ENCODE results near the gene MTCL3.

Gene MTCL3

GRCh38 chr6:127566651-127567050 is 47.5 kb upstream of the MTCL3 start:
- no peak overlapping the region for H4K91ac ChIP-seq (ENCODE audit: insufficient read length, low read depth, low read length)
- no peak overlapping the region for H4K8ac ChIP-seq (replicated peaks; ENCODE audit: insufficient read length, low read depth, low read length)
- no peak overlapping the region for H3K9ac ChIP-seq (ENCODE audit: extremely low read depth, insufficient read length, low read length)
- no peak overlapping the region for H3K14ac ChIP-seq (ENCODE audit: insufficient read depth, low read length)
- H2BK12ac ChIP-seq (ENCODE audit: insufficient read length, low read depth, low read length) = no peak overlapping the region
- H3K4me2 ChIP-seq (ENCODE audit: insufficient read depth, insufficient read length, low read length) = no peak overlapping the region
- no peak overlapping the region for H2BK120ac ChIP-seq (ENCODE audit: low read depth, low read length, poor library complexity, severe bottlenecking)
- no peaks in the 10 kb centered on the region for H3K36me3 Mint-ChIP-seq (ENCODE audit: insufficient read depth in 1 of 3, low read depth in 3 of 3)
- H2AFZ ChIP-seq (ENCODE audit: low read length) = no peak overlapping the region
- no peaks in the 10 kb centered on the region for H3K4me1 ChIP-seq (ENCODE audit: insufficient read depth, low read length)
- no peak overlapping the region for H3K56ac ChIP-seq (ENCODE audit: insufficient read length, low read depth, low read length)
- H3K4me3 Mint-ChIP-seq = no peak overlapping the region
- H4K5ac ChIP-seq (ENCODE audit: insufficient read length, low read depth, low read length) = no peak overlapping the region
- no peaks in the 10 kb centered on the region for H3K9me3 ChIP-seq (ENCODE audit: control insufficient read depth, low read depth, low read length)
- H3K23ac ChIP-seq (ENCODE audit: insufficient read length, low read depth, low read length) = no peak overlapping the region
- H2AK5ac ChIP-seq (ENCODE audit: insufficient read length, low read length) = no peak overlapping the region
- H3K79me1 ChIP-seq (ENCODE audit: insufficient read depth, low read depth, low read length, poor library complexity, severe bottlenecking) = no peaks in the 10 kb centered on the region
- H2BK20ac ChIP-seq (ENCODE audit: low read depth, low read length, poor library complexity, severe bottlenecking) = no peak overlapping the region
- H3K27ac Mint-ChIP-seq = no peak overlapping the region
- no peak overlapping the region for H3K27ac ChIP-seq (ENCODE audit: insufficient read length, low read depth, low read length)
- no peak for TF ChIP-seq CTCF (conservative IDR thresholded peaks at IDR 0.05)
- H3K18ac ChIP-seq (ENCODE audit: insufficient read length, low read depth, low read length) = no peak overlapping the region
- DNase-seq = no peak
- no peak overlapping the region for H2BK5ac ChIP-seq (ENCODE audit: insufficient read length, low read length)
- H3K9me3 Mint-ChIP-seq = no peaks in the 10 kb centered on the region
- H3K27me3 Mint-ChIP-seq (ENCODE audit: low read depth) = no peaks in the 10 kb centered on the region
- H3T11ph ChIP-seq (ENCODE audit: low read length) = no peak overlapping the region
- H3K27me3 ChIP-seq (ENCODE audit: insufficient read depth, low read length) = no peaks in the 10 kb centered on the region
- no peaks in the 10 kb centered on the region for H3K4me1 Mint-ChIP-seq
- no peak overlapping the region for H2BK15ac ChIP-seq (ENCODE audit: low read depth, low read length)
- no peak overlapping the region for H3K4ac ChIP-seq (ENCODE audit: low read depth, low read length)
- no peaks in the 10 kb centered on the region for H4K20me1 ChIP-seq (ENCODE audit: control insufficient read depth, insufficient read depth, insufficient read length)
- H3K79me2 ChIP-seq (ENCODE audit: insufficient read depth, low read length) = no peaks in the 10 kb centered on the region
- H3K23me2 ChIP-seq (ENCODE audit: insufficient read length, low read depth, low read length, poor library complexity, severe bottlenecking) = no peaks in the 10 kb centered on the region

Data from H9 (cell line).